ENCODE results near the gene SREBF1. TPM values are rescaled to one million over a fixed set of nuclear protein-coding genes. Genes with fewer than 3 reads are reported as not detected.

SREBF1 gene
- total and polyA plus RNA-seq, 2 experiments from 2014 or later: 39.6 to 85.3 TPM

- Histone ChIP-seq H3K4me3 (no peak overlapping the region), H3K4me1 (ENCODE audit: insufficient read depth) (peaks cover 25% of the 10 kb centered on the region), H3K36me3 (ENCODE audit: insufficient read depth) (no peaks in the 10 kb centered on the region), H3F3A (replicated peaks; ENCODE audit: low read depth) (peaks cover 1% of the 10 kb centered on the region; the same call in 1 of the 2 replicates), H3K4me2 (no peak overlapping the region), H3K27ac (ENCODE audit: low read depth) (no peak overlapping the region), H3K27me3 (ENCODE audit: insufficient read depth) (no peaks in the 10 kb centered on the region), H4K20me1 (replicated peaks; ENCODE audit: insufficient read depth) (peaks cover 76% of the 10 kb centered on the region), H3K79me2 (replicated peaks; ENCODE audit: insufficient read depth) (peaks cover 92% of the 10 kb centered on the region), H3K9me2 (ENCODE audit: insufficient read depth) (no peaks in the 10 kb centered on the region), H2AFZ (no peak overlapping the region)
- DNase-seq (ENCODE audit: low spot score) (no peak), ATAC-seq (peak; percentile 9; the same call in 1 of the 3 replicates)
- no peak for TF ChIP-seq CREB1 (CRISPR knock-in tag; IDR thresholded peaks at IDR 0.05; ENCODE audit: low read depth)
- no peak for TF ChIP-seq ZNF331 (CRISPR knock-in tag; IDR thresholded peaks at IDR 0.05; ENCODE audit: low read depth)
- no peak for TF ChIP-seq CTCF (conservative IDR thresholded peaks at IDR 0.05; ENCODE audit: low read depth in 2 of 2)
- no peak for TF ChIP-seq STAT1 (IDR thresholded peaks at IDR 0.05; ENCODE audit: unreplicated experiment)
- TF ChIP-seq ZNF114 (CRISPR knock-in tag; IDR thresholded peaks at IDR 0.05): no peak
- no peak for TF ChIP-seq POLR2AphosphoS5 (IDR thresholded peaks at IDR 0.05; ENCODE audit: low read depth)
- TF ChIP-seq EZH2 (IDR thresholded peaks at IDR 0.05; ENCODE audit: low read depth, unreplicated experiment): no peak
- no peak for TF ChIP-seq NANOG (IDR thresholded peaks at IDR 0.05; ENCODE audit: borderline replicate concordance)
- TF ChIP-seq REST (IDR thresholded peaks at IDR 0.05; ENCODE audit: unreplicated experiment): no peak
- no peak for TF ChIP-seq JUNB (IDR thresholded peaks at IDR 0.05; ENCODE audit: unreplicated experiment)
- TF ChIP-seq ETS1 (IDR thresholded peaks at IDR 0.05): no peak
- no peak for TF ChIP-seq EZH2phosphoT487 (IDR thresholded peaks at IDR 0.05; ENCODE audit: unreplicated experiment)
- H3K4me1 Mint-ChIP-seq: peaks cover 52% of the 10 kb centered on the region
- no peak overlapping the region for H3K27ac Mint-ChIP-seq
- peaks cover 12% of the 10 kb centered on the region for H3K27me3 Mint-ChIP-seq (ENCODE audit: insufficient read depth, low read depth, poor library complexity)
- no peaks in the 10 kb centered on the region for H3K9me3 Mint-ChIP-seq
- peaks cover 49% of the 10 kb centered on the region for H3K36me3 Mint-ChIP-seq (ENCODE audit: low read depth)
- H3K4me3 Mint-ChIP-seq: no peak overlapping the region
These were observed 6.0 kb downstream of the SREBF1 start for GRCh38 chr17:17830740-17831207.
